Fibroblast of the aortic adventitia (primary cell): ENCODE data around the gene UVRAG. TPM values are rescaled to one million over a fixed set of nuclear protein-coding genes. Genes with fewer than 3 reads are reported as not detected.

Experiments
- DNase-seq: peaks from one replicate; pipeline ENCODE4 v3.0.0-alpha.2; 2010; ENCODE audit warnings: low read depth
- H3K4me3 ChIP-seq: 2 replicates; pipeline ENCODE4 v1.5.1; 2011; ENCODE audit warnings: low read depth, mild to moderate bottlenecking, control low read depth, low read length, moderate library complexity
- total RNA-seq: library from RNA; depleted of rRNA; stranded (reverse); fragments of >200 nt; gene quantifications from 2 replicates; pipeline ENCODE4 v1.2.3, GENCODE V29; 2012; ENCODE audit warnings: low replicate concordance
- TF ChIP-seq, protein P1 (sequence below): IDR thresholded peaks from 2 replicates; pipeline ENCODE4 v1.5.1; 2011; ENCODE audit warnings: mild to moderate bottlenecking, low read length, control low read depth, inconsistent platforms; ENCODE audit not compliant: insufficient read depth

Gene UVRAG
- total RNA-seq, 1 donor, result 21.6 TPM

DNA sequence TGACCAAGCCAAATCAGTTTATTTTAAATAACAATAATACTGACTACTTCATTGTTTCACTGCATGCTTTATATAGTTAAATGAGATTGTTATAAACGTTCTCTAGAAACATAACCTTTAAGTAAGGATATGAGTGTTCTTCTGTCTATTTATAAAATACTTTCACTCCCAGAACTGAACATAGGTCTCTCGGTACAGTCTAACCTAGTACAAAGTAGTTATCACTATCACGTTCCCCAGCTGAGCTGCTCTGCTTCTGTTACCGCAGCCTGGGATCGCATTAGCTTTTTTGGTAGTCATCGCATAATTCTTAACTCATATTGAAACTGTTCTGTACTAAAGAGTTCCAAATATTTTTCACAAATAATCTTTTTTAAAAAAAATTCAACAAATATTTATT, 247.7 kb downstream of the UVRAG start:
- no peak for DNase-seq
- no peak overlapping the region for H3K4me3 ChIP-seq
- TF ChIP-seq, protein P1, sequence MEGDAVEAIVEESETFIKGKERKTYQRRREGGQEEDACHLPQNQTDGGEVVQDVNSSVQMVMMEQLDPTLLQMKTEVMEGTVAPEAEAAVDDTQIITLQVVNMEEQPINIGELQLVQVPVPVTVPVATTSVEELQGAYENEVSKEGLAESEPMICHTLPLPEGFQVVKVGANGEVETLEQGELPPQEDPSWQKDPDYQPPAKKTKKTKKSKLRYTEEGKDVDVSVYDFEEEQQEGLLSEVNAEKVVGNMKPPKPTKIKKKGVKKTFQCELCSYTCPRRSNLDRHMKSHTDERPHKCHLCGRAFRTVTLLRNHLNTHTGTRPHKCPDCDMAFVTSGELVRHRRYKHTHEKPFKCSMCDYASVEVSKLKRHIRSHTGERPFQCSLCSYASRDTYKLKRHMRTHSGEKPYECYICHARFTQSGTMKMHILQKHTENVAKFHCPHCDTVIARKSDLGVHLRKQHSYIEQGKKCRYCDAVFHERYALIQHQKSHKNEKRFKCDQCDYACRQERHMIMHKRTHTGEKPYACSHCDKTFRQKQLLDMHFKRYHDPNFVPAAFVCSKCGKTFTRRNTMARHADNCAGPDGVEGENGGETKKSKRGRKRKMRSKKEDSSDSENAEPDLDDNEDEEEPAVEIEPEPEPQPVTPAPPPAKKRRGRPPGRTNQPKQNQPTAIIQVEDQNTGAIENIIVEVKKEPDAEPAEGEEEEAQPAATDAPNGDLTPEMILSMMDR, result no peak

- no peak overlapping the region for H3K4me3 ChIP-seq
- TF ChIP-seq, protein P1, result no peak
- DNase-seq, result no peak
Measured at GRCh38 chr11:76064192-76064591, 249.2 kb downstream of the UVRAG start.

DNA sequence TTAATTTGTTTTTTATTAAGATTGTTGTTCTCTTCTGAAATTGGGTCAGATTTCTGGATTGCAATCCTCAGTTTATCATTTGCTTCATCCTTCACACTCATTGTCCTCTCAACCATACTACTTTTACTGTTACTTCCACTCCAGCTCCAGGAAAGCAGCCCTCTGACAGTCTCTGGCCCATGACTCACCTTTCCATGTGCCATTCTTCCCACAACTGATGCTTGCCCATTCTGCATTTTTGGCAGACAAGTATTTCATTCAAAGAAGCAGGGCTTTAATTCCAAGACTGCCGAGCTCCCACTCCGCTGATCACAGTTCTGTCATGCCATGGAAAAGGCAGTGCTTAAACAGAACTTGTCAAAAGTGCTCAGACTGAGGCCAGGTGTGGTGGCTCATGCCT, 252.1 kb downstream of the UVRAG start:
- H3K4me3 ChIP-seq, result no peak overlapping the region
- DNase-seq, result peak; percentile 34
- TF ChIP-seq, protein P1, result no peak

DNA sequence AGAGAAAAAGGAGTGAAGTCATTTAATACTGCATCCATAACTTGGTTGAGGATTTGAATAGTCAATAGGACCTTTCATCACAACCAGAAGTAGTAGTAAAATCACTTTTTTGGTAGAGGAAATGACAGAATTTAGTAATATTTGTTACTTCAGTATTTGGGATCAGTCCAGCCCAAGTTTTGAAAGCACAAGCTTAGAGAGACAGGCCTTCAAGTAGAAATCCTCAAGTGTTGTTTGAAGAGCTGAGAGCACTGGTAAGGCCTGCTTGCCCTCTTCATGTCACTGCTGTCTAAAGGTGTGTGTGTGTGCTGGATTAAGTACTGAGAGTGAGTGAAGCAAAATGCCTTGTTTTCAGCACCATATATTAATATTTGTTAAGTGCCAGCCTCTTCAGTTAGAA, 254.0 kb downstream of the UVRAG start:
- TF ChIP-seq, protein P1, result no peak
- no peak overlapping the region for H3K4me3 ChIP-seq
- no peak for DNase-seq

- no peak for DNase-seq
- no peak overlapping the region for H3K4me3 ChIP-seq
- TF ChIP-seq, protein P1, result no peak
Measured at GRCh38 chr11:76071090-76071489, 256.1 kb downstream of the UVRAG start.

DNA sequence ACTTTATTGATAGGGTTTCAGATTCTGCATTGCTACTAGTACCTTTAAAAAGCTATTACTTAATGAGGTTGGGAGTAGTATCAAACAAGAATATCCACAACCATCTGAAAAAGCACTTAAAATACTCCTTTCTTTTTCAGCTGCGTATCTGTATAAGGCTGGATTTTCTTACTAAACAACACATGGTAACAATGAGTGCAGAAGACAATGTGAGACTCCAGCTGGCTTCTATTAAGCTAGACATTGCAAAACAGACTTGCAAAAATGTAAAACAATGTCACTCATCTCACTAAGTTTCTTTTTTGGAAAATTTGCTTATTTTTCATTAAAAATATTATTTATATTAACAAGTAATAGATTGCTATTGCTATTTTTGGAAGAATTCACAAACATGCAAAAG, 258.7 kb downstream of the UVRAG start:
- DNase-seq, result peak; percentile 91
- TF ChIP-seq, protein P1, result no peak
- H3K4me3 ChIP-seq, result no peak overlapping the region
